ENCODE measurements around the gene PAQR9. TPM values are rescaled to one million over a fixed set of nuclear protein-coding genes. Genes with fewer than 3 reads are reported as not detected.

The PAQR9 gene, protein sequence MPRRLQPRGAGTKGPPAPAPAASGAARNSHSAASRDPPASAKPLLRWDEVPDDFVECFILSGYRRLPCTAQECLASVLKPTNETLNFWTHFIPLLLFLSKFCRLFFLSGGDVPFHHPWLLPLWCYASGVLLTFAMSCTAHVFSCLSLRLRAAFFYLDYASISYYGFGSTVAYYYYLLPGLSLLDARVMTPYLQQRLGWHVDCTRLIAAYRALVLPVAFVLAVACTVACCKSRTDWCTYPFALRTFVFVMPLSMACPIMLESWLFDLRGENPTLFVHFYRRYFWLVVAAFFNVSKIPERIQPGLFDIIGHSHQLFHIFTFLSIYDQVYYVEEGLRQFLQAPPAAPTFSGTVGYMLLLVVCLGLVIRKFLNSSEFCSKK
- total RNA-seq = 0.16 TPM in 1 of 2 replicates, not detected in the other

DNA sequence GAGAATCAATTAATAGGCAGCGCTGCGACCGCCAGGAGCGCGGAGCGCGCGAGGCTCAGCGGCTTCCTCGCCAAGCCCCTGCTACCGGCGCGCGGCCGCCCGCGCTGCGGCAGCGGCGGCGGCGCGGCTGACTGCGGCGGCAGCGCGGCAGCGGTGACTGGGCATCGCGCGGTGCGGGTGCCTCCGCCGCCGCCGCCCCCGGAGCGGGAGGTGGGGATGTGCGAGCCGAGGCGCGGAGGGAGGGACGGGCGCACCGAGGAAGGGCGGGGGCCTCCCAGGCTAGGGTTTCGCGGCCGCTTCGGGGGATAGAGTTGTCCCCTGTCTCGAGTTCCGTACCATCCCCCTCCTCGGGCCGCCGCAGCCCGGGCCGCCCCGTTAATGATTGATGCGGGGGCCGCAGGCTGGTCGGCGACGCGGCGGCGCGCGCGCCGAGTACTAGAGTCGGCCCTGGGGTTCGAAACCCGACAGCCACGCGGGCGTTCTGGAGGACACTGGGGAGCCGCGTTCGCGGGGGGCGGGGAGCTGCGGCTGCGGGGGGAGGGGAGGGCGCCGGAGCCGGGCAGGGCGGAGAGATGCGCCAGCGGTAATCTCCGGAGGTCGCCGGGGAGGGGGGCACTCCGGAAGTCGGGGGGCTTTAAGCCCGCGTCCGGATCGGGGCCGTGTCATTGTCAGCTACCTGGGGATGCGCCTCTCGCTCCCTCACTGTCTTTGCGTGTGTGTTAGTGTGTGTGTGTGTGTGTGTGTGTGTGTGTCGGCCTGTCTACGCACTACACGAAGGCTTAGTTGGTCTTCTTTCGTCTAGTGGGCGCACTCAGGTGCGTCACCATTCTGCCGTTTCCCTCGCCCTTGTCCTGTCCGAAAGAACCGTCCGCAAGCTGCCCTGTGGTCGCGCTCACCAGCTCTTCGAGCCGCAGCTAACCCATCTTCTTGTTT lies at the start of gene PAQR9:
PAQR9 (minus strand) TSS at position 159 of the 933 bp plus-strand sequence. CDS start 338 bp downstream, outside the sequence.

DNA sequence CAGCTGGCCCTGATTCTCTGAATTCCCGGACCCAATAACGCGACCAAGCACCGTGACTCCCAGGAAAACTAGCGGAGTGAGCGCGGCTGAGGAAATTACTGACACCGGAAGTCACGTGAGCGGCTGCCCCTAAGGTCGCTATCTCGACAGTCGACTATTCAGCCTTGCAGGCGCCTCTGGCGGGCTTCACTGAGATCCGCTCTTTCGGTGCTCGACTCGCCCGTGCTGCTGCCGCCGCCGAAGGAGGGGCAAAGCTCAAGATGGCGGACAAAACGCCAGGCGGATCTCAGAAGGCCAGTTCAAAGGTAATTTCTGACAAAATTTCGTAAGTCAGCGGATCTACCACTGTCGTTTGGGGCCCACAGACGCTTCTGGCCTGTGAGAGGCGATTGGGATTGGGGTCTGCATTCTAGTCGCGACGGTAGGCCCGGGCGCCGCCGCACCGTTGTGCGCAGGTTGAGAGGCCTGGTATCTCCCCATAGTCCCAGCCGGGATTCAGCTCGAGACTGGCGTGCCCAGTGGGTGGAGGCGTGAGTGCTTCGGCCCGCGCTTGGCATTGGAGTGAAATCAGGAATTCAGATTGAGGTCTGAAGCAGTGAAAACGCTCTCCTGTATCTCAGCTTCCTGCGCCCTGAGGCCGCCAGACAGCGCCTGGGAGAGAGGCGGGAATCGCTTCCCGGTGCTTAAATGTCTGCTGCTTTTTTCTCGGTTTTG lies 38.1 kb upstream of the PAQR9 start, which contains the start of gene U2SURP:
U2SURP (plus strand) TSS at position 202 of the 714 bp plus-strand sequence; CDS start at position 261, 59 bp downstream.

Other genes starting within 250 kb of the PAQR9 start
- 43.8 and 55.2 TPM in 2 replicates for gene TRPC1, start 239.6 kb downstream of the PAQR9 start, total RNA-seq
- gene PCOLCE2, start 74.6 kb downstream of the PAQR9 start, total RNA-seq = 122 and 144 TPM in 2 replicates
- 24.6 and 31.2 TPM in 2 replicates for gene U2SURP, start 37.9 kb upstream of the PAQR9 start, total RNA-seq
- 4.6 and 5.5 TPM in 2 replicates for gene CHST2, start 156.1 kb upstream of the PAQR9 start, total RNA-seq